Activated T-cell treated with anti-CD3 and anti-CD28 coated beads, Interleukin-2, amount 50 U/mL, for 72 hours (primary cell): ENCODE results near the gene STAG1. TPM values are rescaled to one million over a fixed set of nuclear protein-coding genes. Genes with fewer than 3 reads are reported as not detected.
"Not testable (repeated sequence)": the region's sequence is repeated elsewhere in the genome, so short reads cannot be mapped to it uniquely, and the experiment has no call there.

Experiments used
- ATAC-seq, 2 donors: fragments of 150-1000 bp; cut with Tn5 transposase; replicated peaks in 1 of 2; 2 replicates each; pipeline ENCODE4 v1.10.0; 2021; ENCODE audit warnings: moderate library complexity in 2 of 2, mild to moderate bottlenecking in 1 of 2
- DNase-seq, 2 donors: peaks; one replicate each; pipeline ENCODE4 v3.0.0; 2021 to 2022; ENCODE audit warnings: mixed read lengths in 1 of 2
- H3K27ac Mint-ChIP-seq: one replicate; pipeline ENCODE4 v1.8.0; 2022; ENCODE audit warnings: mild to moderate bottlenecking, moderate library complexity, mixed read lengths
- H3K27me3 Mint-ChIP-seq: one replicate; pipeline ENCODE4 v1.8.0; 2022; ENCODE audit warnings: low read depth, mixed read lengths
- H3K36me3 Mint-ChIP-seq, 2 donors: one replicate each; pipeline ENCODE4 v1.8.0; 2022; ENCODE audit warnings: mixed read lengths in 2 of 2, mild to moderate bottlenecking in 1 of 2; ENCODE audit not compliant: insufficient read depth in 2 of 2
- H3K4me1 Mint-ChIP-seq: one replicate; pipeline ENCODE4 v1.8.0; 2022; ENCODE audit warnings: low read depth, mixed read lengths
- H3K4me3 Mint-ChIP-seq, 2 donors: one replicate each; pipeline ENCODE4 v1.8.0; 2022; ENCODE audit warnings: mild to moderate bottlenecking in 2 of 2, mixed read lengths in 2 of 2, moderate library complexity in 2 of 2
- H3K9me3 Mint-ChIP-seq, 2 donors: one replicate each; pipeline ENCODE4 v1.8.0; 2022; ENCODE audit warnings: mixed read lengths in 2 of 2
- total RNA-seq, 2 donors: library from RNA; stranded (reverse); gene quantifications; one replicate each; pipeline ENCODE4 v1.2.3, GENCODE V29; 2022

STAG1 gene
- total RNA-seq, 2 donors from 2014 or later, result 41.0 to 52.7 TPM

DNA sequence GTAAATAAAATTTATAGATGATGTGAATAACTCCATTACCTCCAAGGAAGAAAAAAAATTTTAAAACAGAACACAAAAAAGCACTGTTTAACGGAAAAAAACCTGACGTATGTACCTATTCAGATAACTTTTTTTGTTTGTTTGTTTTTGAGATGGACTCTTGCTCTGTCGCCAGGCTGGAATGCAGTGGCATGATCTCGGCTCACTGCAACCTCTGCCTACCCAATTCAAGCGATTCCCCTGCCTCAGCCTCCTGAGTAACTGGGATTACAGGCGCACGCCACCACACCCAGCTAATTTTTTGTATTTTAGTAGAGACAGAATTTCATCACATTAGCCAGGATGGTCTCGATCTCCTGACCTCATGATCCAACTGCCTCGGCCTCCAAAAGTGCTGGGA lies 40.3 kb downstream of the STAG1 start:
- H3K36me3 Mint-ChIP-seq, result peaks cover 0 to 12% of the 10 kb centered on the region in 2 donors
- H3K4me3 Mint-ChIP-seq, H3K9me3 Mint-ChIP-seq, DNase-seq, H3K27ac Mint-ChIP-seq, ATAC-seq, H3K27me3 Mint-ChIP-seq: not testable (repeated sequence)
- peaks cover 12% of the 10 kb centered on the region for H3K4me1 Mint-ChIP-seq

DNA sequence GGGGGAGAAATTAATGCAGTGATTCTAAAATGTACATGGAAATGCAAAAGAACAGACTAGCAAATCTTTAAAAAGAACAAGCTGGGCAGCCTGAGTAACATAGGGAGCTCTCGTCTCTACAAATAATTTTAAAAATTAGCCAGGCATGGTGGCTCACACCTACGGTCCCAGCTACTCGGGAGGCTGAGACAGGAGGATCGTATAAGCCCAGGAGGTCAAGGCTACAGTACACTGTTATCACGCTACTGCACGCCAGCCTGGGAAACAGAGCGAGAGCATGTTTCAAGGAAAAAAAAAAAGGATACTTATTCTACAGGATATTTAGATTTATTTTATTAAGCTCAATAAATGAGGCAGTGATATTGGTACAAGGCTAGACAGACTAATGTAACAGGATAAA lies 40.9 kb downstream of the STAG1 start:
- Mint-ChIP-seq H3K4me3 (no peak overlapping the region), H3K27ac (no peak overlapping the region), H3K4me1 (peaks cover 6% of the 10 kb centered on the region), H3K9me3 (no peaks in the 10 kb centered on the region), H3K27me3 (no peaks in the 10 kb centered on the region), H3K36me3 (peaks cover 0 to 16% of the 10 kb centered on the region in 2 donors)
- DNase-seq, result no peak
- ATAC-seq, result no peak

GRCh38 chr3:136709775-136710174 lies 42.4 kb downstream of the STAG1 start:
- not testable (repeated sequence) for DNase-seq, H3K4me1 Mint-ChIP-seq, H3K4me3 Mint-ChIP-seq, H3K9me3 Mint-ChIP-seq, H3K27me3 Mint-ChIP-seq, H3K27ac Mint-ChIP-seq, ATAC-seq
- peaks cover 0 to 16% of the 10 kb centered on the region in 2 donors for H3K36me3 Mint-ChIP-seq

DNA sequence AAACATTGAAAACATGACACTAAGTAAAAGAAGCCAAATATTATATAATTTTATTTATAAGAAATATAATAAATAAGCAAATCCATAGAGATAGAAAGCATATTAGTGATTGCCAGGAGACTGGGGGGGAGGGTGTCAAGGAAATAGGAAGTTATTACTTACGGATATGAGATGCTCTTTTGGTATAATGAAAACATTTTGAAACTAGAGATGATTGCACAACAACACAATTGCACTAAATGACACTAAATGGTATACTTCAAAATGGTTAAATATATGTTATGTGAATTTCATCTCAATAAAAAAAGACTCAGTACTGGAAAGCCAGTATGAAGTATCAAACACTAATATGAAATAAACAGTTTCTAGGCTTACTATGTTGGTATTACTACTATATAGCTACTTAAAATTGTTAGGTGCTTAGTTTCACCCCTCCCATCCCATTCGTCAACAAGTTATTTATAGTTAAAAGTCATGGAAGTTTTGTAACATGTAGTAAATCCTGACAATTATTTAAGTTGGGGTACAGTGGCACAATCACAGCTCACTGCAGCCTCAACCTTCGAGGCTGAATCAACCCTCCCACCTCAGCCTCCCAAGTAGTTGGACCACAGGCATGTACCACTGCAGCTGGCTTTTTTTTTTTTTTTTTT lies 43.7 kb downstream of the STAG1 start:
- DNase-seq (no peak), ATAC-seq (no peak)
- peaks cover 0 to 18% of the 10 kb centered on the region in 2 donors for H3K36me3 Mint-ChIP-seq
- no peak overlapping the region for H3K4me3 Mint-ChIP-seq
- H3K27ac Mint-ChIP-seq, result no peak overlapping the region
- peaks cover 4% of the 10 kb centered on the region for H3K4me1 Mint-ChIP-seq
- H3K9me3 Mint-ChIP-seq, result no peaks in the 10 kb centered on the region
- H3K27me3 Mint-ChIP-seq, result no peaks in the 10 kb centered on the region

DNA sequence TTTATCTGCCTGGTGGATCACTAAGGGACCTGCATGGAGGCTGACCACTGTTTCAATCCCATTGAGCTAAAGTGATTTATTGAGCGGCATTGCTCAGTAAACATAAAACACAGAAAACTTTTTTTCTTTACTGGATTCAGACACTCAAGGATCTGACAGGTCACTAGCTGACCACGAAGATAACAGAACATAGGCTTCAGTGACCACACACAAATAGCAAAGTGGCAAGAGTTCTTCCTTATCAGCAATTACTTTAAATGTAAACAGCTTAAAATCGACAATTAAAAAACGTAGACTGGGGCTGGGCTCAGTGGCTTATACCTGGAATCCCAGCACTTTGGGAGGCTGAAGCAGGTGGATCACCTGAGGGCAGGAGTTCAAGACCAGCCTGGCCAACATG lies 48.7 kb downstream of the STAG1 start:
- DNase-seq (no peak), ATAC-seq (no peak)
- H3K27ac Mint-ChIP-seq, result no peak overlapping the region
- no peak overlapping the region for H3K4me3 Mint-ChIP-seq
- H3K27me3 Mint-ChIP-seq, result no peaks in the 10 kb centered on the region
- H3K4me1 Mint-ChIP-seq, result no peaks in the 10 kb centered on the region
- H3K9me3 Mint-ChIP-seq, result peaks cover 0 to 2% of the 10 kb centered on the region in 2 donors
- H3K36me3 Mint-ChIP-seq, result peaks cover 4 to 18% of the 10 kb centered on the region in 2 donors

- peaks cover 2 to 7% of the 10 kb centered on the region in 2 donors for H3K9me3 Mint-ChIP-seq
- ATAC-seq, result no peak
- peaks cover 12% of the 10 kb centered on the region for H3K4me1 Mint-ChIP-seq
- H3K27ac Mint-ChIP-seq, result no peak overlapping the region
- no peak for DNase-seq
- no peaks in the 10 kb centered on the region for H3K27me3 Mint-ChIP-seq
- no peak overlapping the region for H3K4me3 Mint-ChIP-seq
- H3K36me3 Mint-ChIP-seq, result peaks cover 10 to 39% of the 10 kb centered on the region in 2 donors
Measured at GRCh38 chr3:136699271-136699828, 52.8 kb downstream of the STAG1 start.

- H3K27me3 Mint-ChIP-seq, result no peaks in the 10 kb centered on the region
- H3K4me3 Mint-ChIP-seq, result no peak overlapping the region
- H3K36me3 Mint-ChIP-seq, result peaks cover 15 to 46% of the 10 kb centered on the region in 2 donors
- no peak for ATAC-seq
- DNase-seq, result no peak
- H3K27ac Mint-ChIP-seq, result no peak overlapping the region
- H3K4me1 Mint-ChIP-seq, result peaks cover 12% of the 10 kb centered on the region
- H3K9me3 Mint-ChIP-seq, result peaks cover 3 to 10% of the 10 kb centered on the region in 2 donors
Measured at GRCh38 chr3:136698361-136698760, 53.8 kb downstream of the STAG1 start.

DNA sequence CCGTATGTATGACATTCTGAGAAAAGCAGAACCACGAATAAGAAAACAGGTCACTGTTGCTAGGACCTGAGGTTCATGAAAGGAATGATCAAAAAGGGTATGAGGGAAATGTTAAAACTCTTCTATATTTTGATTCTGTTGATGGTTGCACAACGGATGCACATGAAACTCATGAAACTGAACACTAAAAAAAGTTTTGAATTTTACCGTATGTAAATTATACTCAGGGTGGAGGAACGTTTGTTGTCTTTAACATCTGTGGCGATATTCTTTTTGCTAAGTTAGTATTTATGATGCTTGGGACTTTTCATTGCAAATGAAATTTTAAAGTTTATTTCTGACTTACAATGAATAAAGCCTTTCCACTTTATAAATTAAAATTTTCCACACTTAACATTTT lies 55.4 kb downstream of the STAG1 start:
- Mint-ChIP-seq H3K4me3 (no peak overlapping the region), H3K4me1 (peaks cover 12% of the 10 kb centered on the region), H3K27ac (no peak overlapping the region), H3K27me3 (no peaks in the 10 kb centered on the region), H3K9me3 (peaks cover 3 to 12% of the 10 kb centered on the region in 2 donors), H3K36me3 (peaks cover 16 to 50% of the 10 kb centered on the region in 2 donors)
- no peak for DNase-seq
- ATAC-seq, result no peak

DNA sequence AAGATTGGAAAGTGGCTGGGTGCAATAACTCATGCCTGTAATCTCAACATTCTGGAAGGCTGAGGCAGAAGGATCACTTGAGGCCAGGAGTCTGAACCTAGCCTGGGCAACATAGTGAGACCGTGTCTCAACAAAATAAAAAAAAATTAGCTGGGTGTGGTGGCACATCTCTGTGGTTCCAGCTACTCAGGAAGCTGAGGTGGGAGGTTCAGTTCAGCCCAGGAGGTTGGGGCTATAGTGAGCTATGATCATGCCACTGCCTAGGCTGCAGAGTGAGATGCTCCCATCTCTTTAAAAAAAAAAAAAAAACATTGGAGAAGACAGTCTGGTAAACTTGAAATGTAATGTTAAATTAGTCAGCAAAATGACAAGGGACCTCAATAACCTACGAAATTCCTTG lies 57.9 kb downstream of the STAG1 start:
- H3K4me1 Mint-ChIP-seq, result peaks cover 24% of the 10 kb centered on the region
- H3K27me3 Mint-ChIP-seq, result no peaks in the 10 kb centered on the region
- H3K27ac Mint-ChIP-seq, result peak overlapping the region; percentile 73
- H3K9me3 Mint-ChIP-seq, result peaks cover 3 to 12% of the 10 kb centered on the region in 2 donors
- peaks cover 20 to 43% of the 10 kb centered on the region in 2 donors for H3K36me3 Mint-ChIP-seq
- ATAC-seq (no peak), DNase-seq (no peak)
- peak overlapping the region in 1 of 2 donors; percentile 51 for H3K4me3 Mint-ChIP-seq

DNA sequence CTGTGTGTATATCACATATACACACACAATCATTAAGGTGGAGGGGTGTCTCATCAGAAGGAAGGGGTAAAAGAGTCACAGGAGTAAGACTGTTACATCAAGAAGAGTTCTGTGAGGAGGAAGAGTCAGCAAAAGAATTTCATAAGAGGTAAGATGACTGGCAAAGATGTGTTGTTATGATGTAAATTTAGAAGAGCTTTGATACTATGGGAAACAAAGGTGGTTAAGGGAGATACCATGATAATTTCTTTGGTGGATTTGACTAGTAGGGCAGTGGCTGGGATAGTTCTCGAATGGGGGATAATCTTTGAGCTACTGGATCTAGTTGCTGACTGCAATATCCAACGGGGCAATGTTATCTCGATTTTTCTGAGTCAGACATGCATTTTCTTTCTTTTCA lies 61.6 kb downstream of the STAG1 start:
- peak in 1 of 2 donors; percentile 44 for ATAC-seq

DNA sequence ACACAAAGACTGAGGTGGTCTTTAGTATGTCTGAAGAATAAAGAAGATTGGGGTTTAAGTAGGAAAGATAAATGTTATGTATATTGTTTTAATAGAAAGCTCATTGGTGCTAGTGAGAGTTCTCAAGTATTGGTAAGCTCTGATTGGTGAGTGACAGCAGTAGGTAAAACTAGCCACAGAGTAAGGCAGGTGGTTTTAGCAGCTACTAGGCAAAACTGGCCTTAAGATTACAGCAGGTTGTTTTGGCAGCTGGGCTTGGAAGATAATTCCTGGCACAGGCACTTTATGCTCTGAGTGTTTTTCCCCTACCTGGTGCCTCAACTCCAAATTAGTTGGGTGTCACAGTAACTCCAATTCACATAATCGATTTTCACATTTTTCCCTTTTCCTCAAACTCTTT lies 66.3 kb downstream of the STAG1 start:
- Mint-ChIP-seq H3K27ac (no peak overlapping the region), H3K4me1 (peaks cover 15% of the 10 kb centered on the region)
- no peak for ATAC-seq

More for the DNA sequence above, 61.6 kb downstream of the STAG1 start:
- Mint-ChIP-seq H3K4me3 (no peak overlapping the region), H3K9me3 (peaks cover 3 to 8% of the 10 kb centered on the region in 2 donors), H3K4me1 (peaks cover 20% of the 10 kb centered on the region), H3K36me3 (peaks cover 16 to 30% of the 10 kb centered on the region in 2 donors), H3K27ac (peak overlapping the region; percentile 6), H3K27me3 (no peaks in the 10 kb centered on the region)
- DNase-seq, result no peak

GRCh38 chr3:136682740-136683312 lies 69.4 kb downstream of the STAG1 start:
- H3K27me3 Mint-ChIP-seq, result no peaks in the 10 kb centered on the region
- ATAC-seq (no peak), DNase-seq (no peak)
- H3K4me1 Mint-ChIP-seq, result no peaks in the 10 kb centered on the region
- H3K27ac Mint-ChIP-seq, result no peak overlapping the region
- H3K36me3 Mint-ChIP-seq, result peaks cover 2 to 9% of the 10 kb centered on the region in 2 donors
- no peak overlapping the region for H3K4me3 Mint-ChIP-seq
- peaks cover 1 to 4% of the 10 kb centered on the region in 2 donors for H3K9me3 Mint-ChIP-seq

More for the DNA sequence above, 66.3 kb downstream of the STAG1 start:
- Mint-ChIP-seq H3K27me3 (no peaks in the 10 kb centered on the region), H3K9me3 (peaks cover 1 to 4% of the 10 kb centered on the region in 2 donors), H3K4me3 (no peak overlapping the region), H3K36me3 (peaks cover 5 to 12% of the 10 kb centered on the region in 2 donors)
- DNase-seq, result no peak

DNA sequence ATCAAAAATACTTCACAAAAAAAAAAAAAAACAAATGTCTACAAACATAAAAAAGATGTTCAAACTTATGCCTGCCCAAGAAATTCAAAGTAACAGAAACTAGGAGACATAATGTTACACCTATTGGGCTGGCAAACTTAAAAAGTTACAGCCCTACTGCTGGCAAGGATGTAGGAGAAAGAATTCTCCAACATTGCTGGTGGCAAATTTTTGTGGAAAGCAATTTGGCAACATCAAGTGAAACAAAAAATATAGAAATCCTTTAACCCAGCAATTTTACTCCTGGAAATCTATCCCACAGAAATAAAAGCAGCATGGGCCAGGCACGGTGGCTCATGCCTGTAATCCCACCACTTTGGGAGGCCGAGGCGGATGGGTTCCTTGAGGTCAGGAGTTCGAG lies 73.2 kb downstream of the STAG1 start:
- Mint-ChIP-seq H3K27ac (no peak overlapping the region), H3K9me3 (peaks cover 1% of the 10 kb centered on the region in 2 donors), H3K27me3 (no peaks in the 10 kb centered on the region), H3K4me3 (no peak overlapping the region), H3K4me1 (peaks cover 20% of the 10 kb centered on the region), H3K36me3 (peaks cover 0 to 4% of the 10 kb centered on the region in 2 donors)
- no peak for ATAC-seq
- DNase-seq, result no peak
